ENCODE data around the gene BSND.
A peak's percentile ranks its signal among the peaks of the same experiment; 100 is the strongest.

The BSND gene

GRCh38 chr1:54991939-54992338 is 6.8 kb upstream of the BSND start:
- DNase-seq (ENCODE audit: low read depth in 2 of 2) = no peak

- DNase-seq (ENCODE audit: low read depth in 2 of 2) = no peak
Measured at GRCh38 chr1:54993140-54993539, 5.6 kb upstream of the BSND start.

- DNase-seq (ENCODE audit: low read depth in 2 of 2) = no peak
Measured at GRCh38 chr1:54994355-54994990, 4.3 kb upstream of the BSND start.

GRCh38 chr1:54995013-54995760 is 3.5 kb upstream of the BSND start:
- DNase-seq (ENCODE audit: low read depth in 2 of 2) = no peak

DNA sequence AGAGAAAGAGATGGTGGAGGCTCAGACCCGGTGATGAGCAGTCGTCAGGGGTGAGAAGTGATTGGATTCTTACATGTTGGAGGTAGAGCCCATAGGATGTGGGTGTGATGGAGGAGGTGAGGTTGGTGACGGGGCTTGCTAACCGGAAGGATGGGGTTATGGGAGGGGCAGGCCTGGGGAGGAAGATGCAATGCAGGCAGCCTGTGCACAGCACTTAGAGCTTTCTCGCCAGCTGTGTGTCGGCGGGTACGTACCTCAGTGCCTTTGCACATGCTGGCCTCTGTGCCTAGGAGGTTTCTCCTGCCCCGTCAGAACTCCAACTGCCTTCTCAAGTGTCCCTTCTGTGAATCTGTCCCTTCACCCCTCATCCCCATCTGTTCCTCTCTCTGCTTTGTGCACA is 2.9 kb upstream of the BSND start:
- DNase-seq (ENCODE audit: low read depth in 2 of 2) = peak in 1 of 2 donors; percentile 3

- DNase-seq (ENCODE audit: low read depth in 2 of 2) = peak; percentile 37 to 38
Measured at GRCh38 chr1:54996359-54996868, 2.3 kb upstream of the BSND start.

- no peak for DNase-seq (ENCODE audit: low read depth in 2 of 2)
Measured at GRCh38 chr1:54996869-54997710, 1.6 kb upstream of the BSND start.

GRCh38 chr1:54997711-54997986 is 1.1 kb upstream of the BSND start:
- DNase-seq (ENCODE audit: low read depth in 2 of 2) = no peak

- no peak for DNase-seq (ENCODE audit: low read depth in 2 of 2)
Measured at GRCh38 chr1:54998100-54998499, 633 bp upstream of the BSND start.

DNA sequence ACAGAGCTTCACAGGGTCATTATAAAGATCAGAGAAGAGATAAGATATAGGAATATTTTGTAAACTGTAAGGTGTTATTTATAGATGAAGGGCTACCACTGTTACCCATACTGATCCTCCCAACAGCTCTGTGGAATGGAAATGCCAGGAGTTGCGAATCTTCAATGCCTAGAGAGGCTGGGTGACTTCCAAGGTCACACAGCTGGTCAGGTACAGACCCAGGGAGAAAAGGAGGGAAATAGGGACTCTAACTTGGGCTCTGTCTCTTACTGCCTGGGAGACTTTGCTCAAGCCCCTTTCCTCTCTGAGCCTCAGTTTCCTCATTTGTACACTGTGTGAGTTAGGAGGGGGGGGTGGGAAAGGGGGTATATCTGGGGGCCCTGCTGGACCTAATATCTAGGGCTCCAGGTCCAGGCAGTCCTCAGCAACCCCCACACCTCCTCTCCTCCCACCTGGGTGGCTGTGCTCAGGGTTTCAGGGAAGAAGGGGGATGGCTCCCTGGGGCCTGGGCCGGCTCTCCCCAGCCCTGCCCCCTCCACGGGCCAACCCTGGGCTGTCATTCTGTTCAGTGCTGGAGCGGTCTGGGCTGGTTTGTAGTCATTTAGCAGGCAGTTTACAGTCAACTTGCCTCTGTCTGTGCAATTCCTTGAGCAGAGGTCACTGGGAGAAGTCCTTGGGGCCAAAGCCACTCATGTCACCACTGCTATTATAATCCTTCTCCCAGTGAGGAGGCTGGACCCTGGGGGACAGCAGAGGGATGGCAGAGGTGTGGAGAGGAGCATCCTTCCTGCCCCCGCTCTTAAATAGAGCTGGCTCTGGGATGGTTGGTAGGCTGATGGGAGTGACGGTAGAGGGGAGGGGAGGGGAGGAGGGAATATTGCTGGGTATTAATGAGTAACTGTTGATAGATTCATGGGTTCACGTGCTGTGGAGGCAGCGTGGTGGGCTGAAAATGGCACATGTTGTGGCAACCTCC is 1.7 kb downstream of the BSND start:
- no peak for DNase-seq (ENCODE audit: low read depth in 2 of 2)

- DNase-seq (ENCODE audit: low read depth in 2 of 2) = no peak
Measured at GRCh38 chr1:55001311-55001710, 2.6 kb downstream of the BSND start.

DNA sequence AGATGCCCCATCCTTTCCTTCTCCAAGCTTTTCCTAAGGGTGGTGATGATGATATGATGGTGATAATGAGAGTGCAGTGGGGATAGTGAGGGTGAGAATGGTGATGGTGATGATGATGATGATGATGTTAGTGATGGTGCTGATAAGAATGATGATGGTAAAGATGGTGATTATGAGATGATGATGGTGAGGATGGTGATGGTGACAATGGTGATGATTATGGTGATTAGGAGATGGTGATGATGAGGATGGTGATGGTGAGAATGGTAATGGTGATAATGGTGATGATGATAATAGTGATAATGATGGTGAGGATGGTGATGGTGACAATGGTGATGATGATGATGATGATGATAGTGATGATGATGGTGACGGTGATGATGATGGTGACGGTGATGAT is 4.0 kb downstream of the BSND start:
- no peak for DNase-seq (ENCODE audit: low read depth in 2 of 2)

DNA sequence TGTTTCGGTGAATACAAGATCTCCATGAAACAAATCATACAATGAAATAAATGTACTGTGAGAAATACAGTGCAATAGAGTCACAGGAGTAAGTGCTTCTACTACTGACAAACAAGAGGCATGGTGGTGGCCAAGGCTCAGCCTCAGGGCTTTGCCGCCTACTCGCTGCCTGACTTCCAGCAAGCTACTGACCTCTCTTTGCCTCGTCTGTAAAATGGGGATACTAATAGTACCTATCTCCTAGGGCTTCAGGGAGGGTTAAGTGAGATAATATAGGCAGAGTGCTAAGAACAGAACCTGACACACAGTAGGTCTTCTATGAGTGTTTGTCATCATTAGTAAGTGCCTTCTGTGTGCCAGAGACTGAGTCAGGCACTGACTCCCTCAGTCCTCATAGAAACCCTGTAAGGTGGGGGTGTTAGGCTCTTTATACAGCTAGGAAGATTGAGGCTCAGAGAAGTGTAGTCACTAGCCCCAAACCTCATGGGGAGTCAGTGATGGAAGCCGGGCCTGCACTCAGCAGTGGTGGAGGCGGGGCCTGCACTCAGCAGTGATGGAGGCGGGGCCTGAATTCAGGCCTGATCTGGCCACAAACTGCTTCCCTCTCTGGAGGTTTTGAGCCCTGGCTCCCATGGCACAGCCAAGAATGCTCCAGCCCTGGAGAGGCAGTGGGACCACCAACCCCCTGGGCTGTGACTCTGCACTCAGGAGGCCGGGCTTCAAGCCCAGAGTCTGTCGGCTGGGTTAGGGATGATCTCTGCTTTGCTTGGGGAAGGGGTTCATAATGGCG is 6.8 kb downstream of the BSND start:
- DNase-seq (ENCODE audit: low read depth in 2 of 2) = no peak

- no peak for DNase-seq (ENCODE audit: low read depth in 2 of 2)
Measured at GRCh38 chr1:55006931-55007330, 8.2 kb downstream of the BSND start.

GRCh38 chr1:55007625-55008024 is 8.9 kb downstream of the BSND start:
- DNase-seq (ENCODE audit: low read depth in 2 of 2) = no peak

DNA sequence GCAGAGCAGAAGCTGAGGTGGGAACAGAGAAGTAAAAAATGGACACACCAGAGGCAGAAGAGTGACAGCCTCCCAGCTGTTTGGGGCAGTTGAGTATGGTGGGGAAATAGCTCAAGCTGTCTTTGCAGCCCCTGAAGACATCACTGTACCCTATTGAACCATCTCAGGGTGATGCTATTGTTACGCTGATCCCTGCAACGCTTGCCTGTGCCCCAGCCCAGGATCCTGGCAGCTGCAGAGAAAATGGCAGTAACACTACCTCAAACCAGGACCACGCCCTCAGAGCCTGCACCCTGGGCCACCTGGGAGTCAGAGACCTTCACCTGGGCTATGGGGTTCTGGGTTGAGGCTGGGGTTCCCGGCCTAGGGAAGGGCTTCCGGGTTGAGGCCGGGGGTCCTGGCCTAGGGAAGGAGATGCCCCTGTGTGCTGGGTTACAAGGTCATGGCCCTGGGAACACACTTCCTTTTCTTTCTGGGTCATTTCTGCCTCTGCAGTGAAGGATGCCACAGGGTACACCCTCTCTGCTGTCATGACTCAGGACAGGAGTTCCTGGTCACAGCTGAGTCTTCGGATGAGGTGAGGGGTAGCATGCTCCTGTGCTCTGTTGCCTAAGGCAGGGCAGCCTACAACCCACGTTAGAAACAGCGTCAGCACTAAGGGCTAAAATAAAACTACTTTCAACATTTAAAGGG is 11.6 kb downstream of the BSND start:
- DNase-seq (ENCODE audit: low read depth in 2 of 2) = no peak

DNA sequence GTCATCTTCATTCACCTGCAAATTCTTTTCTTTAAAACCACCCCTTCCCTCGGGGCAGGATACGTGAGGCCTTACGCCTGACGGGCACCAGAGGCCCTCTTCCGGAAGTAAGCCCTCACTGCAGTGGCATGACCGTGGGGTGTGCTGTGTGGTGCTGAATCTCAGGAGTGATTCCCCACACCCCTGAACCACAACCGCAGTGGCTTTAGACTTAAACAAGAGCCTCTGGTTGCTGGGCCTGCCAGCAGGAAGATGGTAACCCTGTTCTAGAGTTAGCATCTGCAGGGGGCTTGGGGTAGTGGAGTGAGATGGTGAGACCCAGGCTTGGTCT is 12.1 kb downstream of the BSND start:
- no peak for DNase-seq (ENCODE audit: low read depth in 2 of 2)

DNA sequence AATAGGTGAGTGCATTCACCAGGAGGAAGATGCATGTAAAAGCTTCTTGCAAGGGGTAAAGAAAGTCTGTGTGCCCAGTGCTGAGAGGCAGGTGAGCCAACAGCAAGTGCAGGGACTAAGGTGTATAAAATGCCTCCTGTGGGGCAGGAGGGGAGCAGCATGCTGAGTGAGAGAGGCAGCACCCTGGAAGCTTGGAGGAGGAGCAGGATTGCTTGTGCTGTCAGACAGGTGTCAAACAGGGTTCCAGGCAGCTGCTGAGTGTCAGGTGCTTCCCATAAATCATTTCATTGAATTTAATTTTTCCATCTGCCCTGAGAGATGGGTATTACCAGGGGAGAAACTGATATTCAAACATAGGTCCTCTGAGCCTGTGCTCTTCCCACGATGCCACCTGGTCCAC is 13.9 kb downstream of the BSND start:
- no peak for DNase-seq (ENCODE audit: low read depth in 2 of 2)

- DNase-seq (ENCODE audit: low read depth in 2 of 2) = no peak
Measured at GRCh38 chr1:55015123-55015522, 16.4 kb downstream of the BSND start.

Data from stimulated activated CD8-positive, alpha-beta memory T cell treated with anti-CD3 and anti-CD28 coated beads, Interleukin-15, amount 100 ng/mL, for 4 hours (primary cell).